Measurements from ENCODE around the gene ZNF521.

Gene ZNF521

GRCh38 chr18:25335676-25336075 is 16.3 kb downstream of the ZNF521 start:
- Histone ChIP-seq H3K27ac (ENCODE audit: low read length) (no peak overlapping the region), H3K4me3 (ENCODE audit: low read length in 2 of 2) (no peak overlapping the region), H3K27me3 (ENCODE audit: control insufficient read depth in 1 of 2, insufficient read depth in 2 of 2, low read length in 2 of 2) (no peaks in the 10 kb centered on the region)

GRCh38 chr18:25335062-25335461 is 16.9 kb downstream of the ZNF521 start:
- no peak overlapping the region for H3K27ac ChIP-seq (ENCODE audit: low read length)
- H3K4me3 ChIP-seq (ENCODE audit: low read length in 2 of 2), result no peak overlapping the region
- H3K36me3 ChIP-seq (ENCODE audit: control insufficient read depth in 2 of 2, insufficient read depth in 2 of 2, low read length in 2 of 2), result no peaks in the 10 kb centered on the region
- H3K9me3 ChIP-seq (ENCODE audit: control insufficient read depth in 2 of 2, low read length in 2 of 2), result no peaks in the 10 kb centered on the region
- H3K4me1 ChIP-seq (ENCODE audit: control insufficient read depth, insufficient read depth, low read length), result no peaks in the 10 kb centered on the region
- no peaks in the 10 kb centered on the region for H3K27me3 ChIP-seq (ENCODE audit: control insufficient read depth in 1 of 2, insufficient read depth in 2 of 2, low read length in 2 of 2)
- no peak overlapping the region for H3K9ac ChIP-seq (ENCODE audit: low read length in 2 of 2)

More at GRCh38 chr18:25335676-25336075, 16.3 kb downstream of the ZNF521 start:
- H3K9ac ChIP-seq (ENCODE audit: low read length in 2 of 2), result no peak overlapping the region
- H3K9me3 ChIP-seq (ENCODE audit: control insufficient read depth in 2 of 2, low read length in 2 of 2), result no peaks in the 10 kb centered on the region
- H3K36me3 ChIP-seq (ENCODE audit: control insufficient read depth in 2 of 2, insufficient read depth in 2 of 2, low read length in 2 of 2), result no peaks in the 10 kb centered on the region
- no peaks in the 10 kb centered on the region for H3K4me1 ChIP-seq (ENCODE audit: control insufficient read depth, insufficient read depth, low read length)

- no peaks in the 10 kb centered on the region for H3K36me3 ChIP-seq (ENCODE audit: control insufficient read depth in 2 of 2, insufficient read depth in 2 of 2, low read length in 2 of 2)
- no peak overlapping the region for H3K4me3 ChIP-seq (ENCODE audit: low read length in 2 of 2)
- no peaks in the 10 kb centered on the region for H3K4me1 ChIP-seq (ENCODE audit: control insufficient read depth, insufficient read depth, low read length)
- H3K27me3 ChIP-seq (ENCODE audit: control insufficient read depth in 1 of 2, insufficient read depth in 2 of 2, low read length in 2 of 2), result no peaks in the 10 kb centered on the region
- no peaks in the 10 kb centered on the region for H3K9me3 ChIP-seq (ENCODE audit: control insufficient read depth in 2 of 2, low read length in 2 of 2)
- H3K27ac ChIP-seq (ENCODE audit: low read length), result no peak overlapping the region
- no peak overlapping the region for H3K9ac ChIP-seq (ENCODE audit: low read length in 2 of 2)
Observed at GRCh38 chr18:25334588-25334987, 17.4 kb downstream of the ZNF521 start.

- Histone ChIP-seq H3K4me3 (ENCODE audit: low read length in 2 of 2) (no peak overlapping the region), H3K9me3 (ENCODE audit: control insufficient read depth in 2 of 2, low read length in 2 of 2) (no peaks in the 10 kb centered on the region), H3K27me3 (ENCODE audit: control insufficient read depth in 1 of 2, insufficient read depth in 2 of 2, low read length in 2 of 2) (no peaks in the 10 kb centered on the region), H3K4me1 (ENCODE audit: control insufficient read depth, insufficient read depth, low read length) (no peaks in the 10 kb centered on the region), H3K36me3 (ENCODE audit: control insufficient read depth in 2 of 2, insufficient read depth in 2 of 2, low read length in 2 of 2) (no peaks in the 10 kb centered on the region), H3K9ac (ENCODE audit: low read length in 2 of 2) (no peak overlapping the region), H3K27ac (ENCODE audit: low read length) (no peak overlapping the region)
Observed at GRCh38 chr18:25332002-25332401, 20.0 kb downstream of the ZNF521 start.

- H3K9me3 ChIP-seq (ENCODE audit: control insufficient read depth in 2 of 2, low read length in 2 of 2), result no peaks in the 10 kb centered on the region
- no peak overlapping the region for H3K4me3 ChIP-seq (ENCODE audit: low read length in 2 of 2)
- no peak overlapping the region for H3K27ac ChIP-seq (ENCODE audit: low read length)
- no peaks in the 10 kb centered on the region for H3K4me1 ChIP-seq (ENCODE audit: control insufficient read depth, insufficient read depth, low read length)
- no peaks in the 10 kb centered on the region for H3K27me3 ChIP-seq (ENCODE audit: control insufficient read depth in 1 of 2, insufficient read depth in 2 of 2, low read length in 2 of 2)
- H3K9ac ChIP-seq (ENCODE audit: low read length in 2 of 2), result no peak overlapping the region
- H3K36me3 ChIP-seq (ENCODE audit: control insufficient read depth in 2 of 2, insufficient read depth in 2 of 2, low read length in 2 of 2), result no peaks in the 10 kb centered on the region
Observed at GRCh38 chr18:25329783-25330182, 22.2 kb downstream of the ZNF521 start.

DNA sequence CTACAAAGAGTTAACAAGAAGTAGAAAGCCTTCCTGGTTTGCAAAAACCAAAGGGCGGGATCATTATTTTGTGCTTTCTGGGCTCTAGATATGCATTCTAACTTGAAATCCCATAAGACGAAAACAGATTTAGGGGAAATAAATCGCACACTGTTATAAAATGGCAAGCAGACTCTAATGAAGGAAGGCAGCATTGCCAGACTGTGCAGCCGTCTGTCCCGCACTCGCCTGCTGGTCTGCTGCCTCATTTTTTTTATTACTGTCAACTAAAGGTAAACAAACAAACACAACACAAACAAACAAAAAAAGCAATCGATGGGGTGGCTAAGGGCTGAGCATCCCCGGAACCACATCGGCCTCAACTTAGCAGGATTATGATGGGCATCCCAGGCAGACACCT is 24.4 kb downstream of the ZNF521 start:
- H3K27me3 ChIP-seq (ENCODE audit: control insufficient read depth in 1 of 2, insufficient read depth in 2 of 2, low read length in 2 of 2), result no peaks in the 10 kb centered on the region
- H3K9me3 ChIP-seq (ENCODE audit: control insufficient read depth in 2 of 2, low read length in 2 of 2), result no peaks in the 10 kb centered on the region
- H3K27ac ChIP-seq (ENCODE audit: low read length), result no peak overlapping the region
- H3K36me3 ChIP-seq (ENCODE audit: control insufficient read depth in 2 of 2, insufficient read depth in 2 of 2, low read length in 2 of 2), result no peaks in the 10 kb centered on the region
- no peaks in the 10 kb centered on the region for H3K4me1 ChIP-seq (ENCODE audit: control insufficient read depth, insufficient read depth, low read length)
- no peak overlapping the region for H3K9ac ChIP-seq (ENCODE audit: low read length in 2 of 2)
- H3K4me3 ChIP-seq (ENCODE audit: low read length in 2 of 2), result no peak overlapping the region

DNA sequence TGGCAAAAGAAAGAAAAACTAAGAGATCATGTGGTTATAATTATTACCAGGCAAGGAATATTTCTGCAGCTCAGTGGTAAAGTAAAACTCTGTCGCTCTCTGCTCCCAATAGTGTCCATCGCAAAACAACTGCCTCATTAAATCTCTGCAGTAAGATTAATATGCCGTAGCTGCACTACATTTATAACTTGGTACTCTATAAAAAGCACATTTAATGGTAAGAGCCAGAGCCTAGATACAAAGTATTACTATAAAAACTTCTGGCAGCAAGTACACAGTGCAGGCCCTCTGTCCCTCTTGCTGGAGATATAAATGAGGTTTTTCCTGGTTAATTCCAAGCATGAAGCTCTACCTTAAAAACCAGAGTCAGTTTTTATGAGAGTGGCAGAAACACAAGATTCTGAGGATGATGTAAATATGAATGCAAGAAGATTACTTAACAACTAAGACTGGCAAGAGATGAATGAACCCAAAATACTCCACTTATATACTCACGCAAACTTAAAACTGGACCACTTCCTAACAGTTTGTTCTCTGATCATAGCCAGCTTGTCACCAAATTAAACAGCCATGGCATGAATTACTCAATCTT is 25.5 kb downstream of the ZNF521 start:
- H3K36me3 ChIP-seq (ENCODE audit: control insufficient read depth in 2 of 2, insufficient read depth in 2 of 2, low read length in 2 of 2), result no peaks in the 10 kb centered on the region
- no peak overlapping the region for H3K27ac ChIP-seq (ENCODE audit: low read length)
- H3K27me3 ChIP-seq (ENCODE audit: control insufficient read depth in 1 of 2, insufficient read depth in 2 of 2, low read length in 2 of 2), result no peaks in the 10 kb centered on the region
- no peak overlapping the region for H3K4me3 ChIP-seq (ENCODE audit: low read length in 2 of 2)
- no peaks in the 10 kb centered on the region for H3K9me3 ChIP-seq (ENCODE audit: control insufficient read depth in 2 of 2, low read length in 2 of 2)
- no peaks in the 10 kb centered on the region for H3K4me1 ChIP-seq (ENCODE audit: control insufficient read depth, insufficient read depth, low read length)
- no peak overlapping the region for H3K9ac ChIP-seq (ENCODE audit: low read length in 2 of 2)

- Histone ChIP-seq H3K9ac (ENCODE audit: low read length in 2 of 2) (no peak overlapping the region), H3K36me3 (ENCODE audit: control insufficient read depth in 2 of 2, insufficient read depth in 2 of 2, low read length in 2 of 2) (no peaks in the 10 kb centered on the region), H3K4me3 (ENCODE audit: low read length in 2 of 2) (no peak overlapping the region), H3K27ac (ENCODE audit: low read length) (no peak overlapping the region), H3K9me3 (ENCODE audit: control insufficient read depth in 2 of 2, low read length in 2 of 2) (no peaks in the 10 kb centered on the region), H3K4me1 (ENCODE audit: control insufficient read depth, insufficient read depth, low read length) (no peaks in the 10 kb centered on the region), H3K27me3 (ENCODE audit: control insufficient read depth in 1 of 2, insufficient read depth in 2 of 2, low read length in 2 of 2) (no peaks in the 10 kb centered on the region)
Observed at GRCh38 chr18:25322806-25323205, 29.2 kb downstream of the ZNF521 start.

DNA sequence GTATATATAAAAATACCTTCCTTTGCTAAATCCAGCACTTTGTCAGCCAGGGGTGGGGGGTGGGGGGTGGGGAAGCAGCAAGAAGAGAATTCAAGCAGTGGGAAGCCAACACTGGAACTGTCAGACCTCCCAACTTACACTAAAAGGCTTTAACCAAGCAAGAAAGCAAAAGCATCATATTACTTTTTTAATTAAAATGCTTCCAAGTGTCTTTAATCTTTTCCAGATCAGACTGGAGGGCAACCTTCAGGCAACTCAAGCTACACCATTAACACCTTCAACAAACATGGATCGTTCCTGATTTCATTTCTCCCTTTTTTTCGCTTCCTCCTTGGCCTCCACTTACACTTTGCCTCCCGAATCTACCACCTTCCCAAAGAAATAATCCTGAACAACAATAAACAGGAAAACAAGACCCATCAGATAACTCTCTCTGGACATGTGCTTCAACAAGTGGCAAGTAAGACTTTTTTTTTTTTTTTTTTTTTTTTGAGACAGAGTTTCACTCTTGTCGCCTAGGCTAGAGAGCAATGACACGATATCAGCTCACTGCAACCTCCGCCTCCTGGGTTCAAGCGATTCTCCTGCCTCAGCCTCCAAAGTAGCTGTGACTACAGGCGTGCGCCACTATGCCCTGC is 35.5 kb downstream of the ZNF521 start:
- no peaks in the 10 kb centered on the region for H3K4me1 ChIP-seq (ENCODE audit: control insufficient read depth, insufficient read depth, low read length)
- H3K9ac ChIP-seq (ENCODE audit: low read length in 2 of 2), result no peak overlapping the region
- no peak overlapping the region for H3K4me3 ChIP-seq (ENCODE audit: low read length in 2 of 2)
- no peaks in the 10 kb centered on the region for H3K9me3 ChIP-seq (ENCODE audit: control insufficient read depth in 2 of 2, low read length in 2 of 2)
- H3K36me3 ChIP-seq (ENCODE audit: control insufficient read depth in 2 of 2, insufficient read depth in 2 of 2, low read length in 2 of 2), result no peaks in the 10 kb centered on the region
- H3K27me3 ChIP-seq (ENCODE audit: control insufficient read depth in 1 of 2, insufficient read depth in 2 of 2, low read length in 2 of 2), result no peaks in the 10 kb centered on the region
- H3K27ac ChIP-seq (ENCODE audit: low read length), result no peak overlapping the region

GRCh38 chr18:25314838-25315190 is 37.2 kb downstream of the ZNF521 start:
- no peak overlapping the region for H3K9ac ChIP-seq (ENCODE audit: low read length in 2 of 2)
- H3K4me3 ChIP-seq (ENCODE audit: low read length in 2 of 2), result no peak overlapping the region
- H3K27me3 ChIP-seq (ENCODE audit: control insufficient read depth in 1 of 2, insufficient read depth in 2 of 2, low read length in 2 of 2), result no peaks in the 10 kb centered on the region
- H3K36me3 ChIP-seq (ENCODE audit: control insufficient read depth in 2 of 2, insufficient read depth in 2 of 2, low read length in 2 of 2), result no peaks in the 10 kb centered on the region
- no peak overlapping the region for H3K27ac ChIP-seq (ENCODE audit: low read length)
- no peaks in the 10 kb centered on the region for H3K4me1 ChIP-seq (ENCODE audit: control insufficient read depth, insufficient read depth, low read length)
- H3K9me3 ChIP-seq (ENCODE audit: control insufficient read depth in 2 of 2, low read length in 2 of 2), result no peaks in the 10 kb centered on the region

- Histone ChIP-seq H3K4me1 (ENCODE audit: control insufficient read depth, insufficient read depth, low read length) (no peaks in the 10 kb centered on the region), H3K9ac (ENCODE audit: low read length in 2 of 2) (no peak overlapping the region), H3K27me3 (ENCODE audit: control insufficient read depth in 1 of 2, insufficient read depth in 2 of 2, low read length in 2 of 2) (no peaks in the 10 kb centered on the region), H3K27ac (ENCODE audit: low read length) (no peak overlapping the region), H3K4me3 (ENCODE audit: low read length in 2 of 2) (no peak overlapping the region), H3K9me3 (ENCODE audit: control insufficient read depth in 2 of 2, low read length in 2 of 2) (no peaks in the 10 kb centered on the region), H3K36me3 (ENCODE audit: control insufficient read depth in 2 of 2, insufficient read depth in 2 of 2, low read length in 2 of 2) (no peaks in the 10 kb centered on the region)
Observed at GRCh38 chr18:25314151-25314837, 37.7 kb downstream of the ZNF521 start.
